ENCODE measurements around the gene RNF157.

Gene RNF157

DNA sequence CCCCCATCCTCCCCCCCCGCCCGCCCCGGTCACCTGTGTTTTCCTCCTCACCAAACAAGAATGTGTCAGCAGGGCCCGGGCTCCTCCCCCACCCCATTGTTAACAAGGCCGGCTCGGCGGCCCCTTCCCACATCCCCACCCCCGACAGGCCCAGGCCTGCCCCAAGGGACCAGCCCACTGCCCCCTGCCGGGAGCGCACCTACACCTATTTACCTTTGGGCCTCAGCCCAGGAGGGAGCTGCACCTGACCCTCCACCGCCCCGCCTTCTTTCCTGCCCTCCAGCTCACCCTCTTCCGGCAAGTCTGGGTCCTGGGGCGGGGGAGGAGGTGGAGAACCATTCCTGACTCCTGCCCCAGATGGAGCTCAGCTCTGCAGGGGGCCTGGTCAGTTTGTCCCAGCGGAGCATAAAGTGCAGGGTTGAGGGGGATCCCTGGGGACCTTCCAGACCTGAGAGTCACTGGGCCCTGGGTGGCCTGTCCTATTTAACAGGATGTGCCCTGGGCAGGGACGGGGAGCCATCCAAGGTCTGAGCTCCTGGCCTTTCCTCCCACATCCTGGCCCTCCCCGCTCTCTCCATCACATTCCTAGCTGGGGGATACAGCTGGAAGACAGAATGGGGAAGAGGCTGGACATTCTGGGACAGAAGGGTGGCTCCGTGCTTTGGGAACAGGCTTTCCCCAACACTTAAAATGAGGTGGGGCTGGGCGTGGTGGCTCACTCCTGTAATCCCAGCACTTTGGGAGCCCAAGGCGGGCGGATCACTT, 107.5 kb downstream of the RNF157 start:
- no peak overlapping the region for H3K27ac ChIP-seq (replicated peaks)
- TF ChIP-seq REST (IDR thresholded peaks at IDR 0.05; ENCODE audit: insufficient replicate concordance, low read depth) (no peak), GABPA (IDR thresholded peaks at IDR 0.05; ENCODE audit: low read depth) (no peak), POLR2AphosphoS5 (IDR thresholded peaks at IDR 0.05; ENCODE audit: low read depth) (no peak), SPI1 (IDR thresholded peaks at IDR 0.05; ENCODE audit: borderline replicate concordance, low read depth) (no peak), CTCF (IDR thresholded peaks at IDR 0.05; ENCODE audit: insufficient read depth, low read length) (no peak)
- no peak overlapping the region for H3K4me3 ChIP-seq (replicated peaks; ENCODE audit: insufficient read depth, low read length)
- DNase-seq (ENCODE audit: low read depth in 1 of 2, low spot score in 1 of 2): no peak
- H3K27me3 ChIP-seq (ENCODE audit: insufficient read depth, poor library complexity, severe bottlenecking): peaks cover 2% of the 10 kb centered on the region

GRCh38 chr17:76131692-76132573, 108.4 kb downstream of the RNF157 start:
- no peak for TF ChIP-seq SPI1 (IDR thresholded peaks at IDR 0.05; ENCODE audit: borderline replicate concordance, low read depth)
- no peak for TF ChIP-seq REST (IDR thresholded peaks at IDR 0.05; ENCODE audit: insufficient replicate concordance, low read depth)
- no peak for TF ChIP-seq CTCF (IDR thresholded peaks at IDR 0.05; ENCODE audit: insufficient read depth, low read length)
- no peak for TF ChIP-seq GABPA (IDR thresholded peaks at IDR 0.05; ENCODE audit: low read depth)
- TF ChIP-seq POLR2AphosphoS5 (IDR thresholded peaks at IDR 0.05; ENCODE audit: low read depth): no peak
- Histone ChIP-seq H3K27me3 (ENCODE audit: insufficient read depth, poor library complexity, severe bottlenecking) (peaks cover 2% of the 10 kb centered on the region), H3K27ac (replicated peaks) (no peak overlapping the region), H3K4me3 (replicated peaks; ENCODE audit: insufficient read depth, low read length) (no peak overlapping the region)
- DNase-seq (ENCODE audit: low read depth in 1 of 2, low spot score in 1 of 2): no peak

DNA sequence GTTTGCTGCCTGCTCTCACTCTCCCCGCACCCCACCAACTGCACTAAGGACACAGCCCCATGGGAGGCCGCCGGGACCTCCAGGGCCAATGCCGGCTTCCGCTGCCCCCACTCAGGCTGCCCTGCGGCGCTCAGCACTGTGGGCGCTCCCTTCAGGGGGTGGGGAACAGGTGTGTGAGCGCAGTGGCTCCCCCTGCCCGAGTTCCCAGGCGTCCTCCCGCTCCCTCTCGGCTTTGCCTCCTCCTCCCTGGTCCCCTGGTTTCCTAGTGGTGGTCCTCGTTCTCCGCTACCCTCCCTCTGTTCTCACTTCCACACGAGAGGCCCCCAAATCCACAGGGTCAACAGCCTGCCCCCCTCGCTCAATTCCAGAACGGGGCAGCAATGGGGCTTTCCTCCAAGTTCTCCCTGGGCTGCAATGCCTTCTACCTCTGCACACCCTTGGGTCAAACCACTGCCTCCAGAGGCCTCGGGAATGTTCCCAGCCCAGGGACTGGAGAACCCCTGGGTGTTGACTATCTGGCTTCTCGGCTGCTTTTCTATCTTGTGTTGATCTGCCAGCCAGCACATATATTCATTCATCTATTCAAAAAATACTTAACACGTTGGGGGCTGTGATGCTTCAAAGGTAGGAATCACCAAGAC, 109.1 kb downstream of the RNF157 start:
- no peak for DNase-seq (ENCODE audit: low read depth in 1 of 2, low spot score in 1 of 2)
- Histone ChIP-seq H3K27ac (replicated peaks) (no peak overlapping the region), H3K4me3 (replicated peaks; ENCODE audit: insufficient read depth, low read length) (no peak overlapping the region), H3K27me3 (ENCODE audit: insufficient read depth, poor library complexity, severe bottlenecking) (peaks cover 2% of the 10 kb centered on the region)
- TF ChIP-seq CTCF (IDR thresholded peaks at IDR 0.05; ENCODE audit: insufficient read depth, low read length) (no peak), GABPA (IDR thresholded peaks at IDR 0.05; ENCODE audit: low read depth) (no peak), REST (IDR thresholded peaks at IDR 0.05; ENCODE audit: insufficient replicate concordance, low read depth) (no peak), POLR2AphosphoS5 (IDR thresholded peaks at IDR 0.05; ENCODE audit: low read depth) (no peak), SPI1 (IDR thresholded peaks at IDR 0.05; ENCODE audit: borderline replicate concordance, low read depth) (no peak)

Data from HL-60 (cell line).